SK-N-SH (cell line): ENCODE results near the gene CELF2.

Source experiments
- POLR2AphosphoS5 ChIP-seq: IDR thresholded peaks from 2 replicates; pipeline ENCODE4 v1.6.1; 2012; ENCODE audit warnings: low read depth, low read length
- TF ChIP-seq, protein P1 (sequence below): fragments of 150-350 bp; IDR thresholded peaks from 2 replicates; pipeline ENCODE4 v1.6.1; 2017; ENCODE audit warnings: antibody characterized with exemption, low read length, low read depth, borderline replicate concordance

DNA sequence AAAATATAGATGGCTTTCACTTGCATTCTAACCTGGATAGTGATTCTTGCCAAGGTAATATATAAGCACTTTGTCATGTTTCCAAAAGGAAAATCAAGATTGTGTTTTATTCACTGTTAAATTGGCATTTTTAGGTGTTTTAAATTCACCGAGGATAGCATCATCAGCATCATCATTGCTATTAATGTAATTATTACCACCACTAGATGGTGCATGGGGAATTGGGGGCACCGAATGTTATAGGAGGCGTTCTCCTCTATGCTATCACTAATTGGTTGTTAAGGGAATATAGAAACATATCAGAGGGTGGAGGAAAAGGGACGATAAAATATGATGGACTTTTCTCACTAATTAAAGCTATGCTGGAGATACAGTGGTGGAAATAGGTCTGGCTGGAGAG is 95.5 kb downstream of the CELF2 start:
- TF ChIP-seq, protein P1, sequence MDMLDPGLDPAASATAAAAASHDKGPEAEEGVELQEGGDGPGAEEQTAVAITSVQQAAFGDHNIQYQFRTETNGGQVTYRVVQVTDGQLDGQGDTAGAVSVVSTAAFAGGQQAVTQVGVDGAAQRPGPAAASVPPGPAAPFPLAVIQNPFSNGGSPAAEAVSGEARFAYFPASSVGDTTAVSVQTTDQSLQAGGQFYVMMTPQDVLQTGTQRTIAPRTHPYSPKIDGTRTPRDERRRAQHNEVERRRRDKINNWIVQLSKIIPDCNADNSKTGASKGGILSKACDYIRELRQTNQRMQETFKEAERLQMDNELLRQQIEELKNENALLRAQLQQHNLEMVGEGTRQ, result no peak
- TF ChIP-seq POLR2AphosphoS5, result no peak
